PC-3 (cell line): ENCODE measurements around the gene ZNF438. TPM values are rescaled to one million over a fixed set of nuclear protein-coding genes. Genes with fewer than 3 reads are reported as not detected.

Experiments
- ATAC-seq: fragments of 200-7000 bp; cut with Tn5 transposase; 2 replicates; pipeline ENCODE4 v1.9.1; 2020; ENCODE audit warnings: mild to moderate bottlenecking, moderate library complexity
- BruUV-seq: library from RNA; stranded (reverse); fragments of 400-500 nt; replicated peaks from 2 replicates; lab custom pipeline; 2021; lab: Mats Ljungman, UMichigan
- CTCF ChIA-PET: fragments of 300-600 bp; sonication (Branson Sonifier 250); formaldehyde crosslinking; loops from one replicate; lab custom pipeline; 2022; ENCODE audit warnings: antibody characterized with exemption; lab: Charles Lee
- POLR2A ChIA-PET: fragments of 300-600 bp; sonication (Branson Sonifier 250); formaldehyde crosslinking; loops from one replicate; lab custom pipeline; 2022; ENCODE audit warnings: antibody characterized with exemption; ENCODE audit not compliant: unreplicated experiment; lab: Charles Lee
- DNase-seq: peaks from one replicate; pipeline ENCODE4 v3.0.0-alpha.2; 2015
- H2AFZ ChIP-seq: fragments of 300-600 bp; sonication (generic); 2 replicates; pipeline ENCODE4 v1.6.0; 2016; ENCODE audit warnings: antibody characterized with exemption, low read length
- H3F3A ChIP-seq: fragments of 300-600 bp; sonication (generic); one replicate; pipeline ENCODE4 v1.6.0; 2017; ENCODE audit warnings: antibody characterized with exemption, low read length, control low read depth, mild to moderate bottlenecking; ENCODE audit not compliant: unreplicated experiment
- H3K27ac ChIP-seq: fragments of 300-600 bp; sonication (generic); 2 replicates; pipeline ENCODE4 v1.5.1; 2016; ENCODE audit warnings: mild to moderate bottlenecking, low read length
- H3K27me3 ChIP-seq: fragments of 300-600 bp; sonication (generic); 2 replicates; pipeline ENCODE4 v1.6.1; 2016; ENCODE audit warnings: low read length, mixed read lengths
- H3K36me3 ChIP-seq: fragments of 300-600 bp; sonication (generic); 2 replicates; pipeline ENCODE4 v1.6.1; 2016; ENCODE audit warnings: low read depth, mixed run types, low read length, mixed read lengths
- H3K4me1 ChIP-seq: fragments of 300-600 bp; sonication (generic); 2 replicates; pipeline ENCODE4 v1.5.1; 2016; ENCODE audit warnings: low read length; ENCODE audit not compliant: insufficient read depth
- H3K4me2 ChIP-seq: fragments of 300-600 bp; sonication (generic); 2 replicates; pipeline ENCODE4 v1.6.0; 2016; ENCODE audit warnings: low read length
- H3K4me3 ChIP-seq: fragments of 300-600 bp; sonication (generic); 2 replicates; pipeline ENCODE4 v1.5.1; 2016; ENCODE audit warnings: mild to moderate bottlenecking, low read length, mixed read lengths
- H3K79me2 ChIP-seq: fragments of 300-600 bp; sonication (generic); 2 replicates; pipeline ENCODE4 v1.6.1; 2017; ENCODE audit warnings: low read length, mixed read lengths
- H3K9ac ChIP-seq: fragments of 300-600 bp; sonication (generic); 2 replicates; pipeline ENCODE4 v1.6.0; 2016; ENCODE audit warnings: mild to moderate bottlenecking, low read length
- H3K9me2 ChIP-seq: fragments of 300-600 bp; sonication (generic); replicated peaks from 2 replicates; pipeline ENCODE4 v1.6.1; 2016; ENCODE audit warnings: mixed run types, low read length, mixed read lengths
- H3K9me3 ChIP-seq: fragments of 300-600 bp; sonication (generic); 2 replicates; pipeline ENCODE4 v1.6.1; 2016; ENCODE audit warnings: low read length, mixed read lengths
- H4K20me1 ChIP-seq: fragments of 300-600 bp; sonication (generic); 2 replicates; pipeline ENCODE4 v1.6.1; 2016; ENCODE audit warnings: low read length, mixed read lengths
- CTCF ChIP-seq: fragments of 300-600 bp; sonication (generic); conservative IDR thresholded peaks from 2 replicates; pipeline ENCODE4 v1.5.1; 2017; ENCODE audit warnings: antibody characterized with exemption, low read depth, mild to moderate bottlenecking, low read length
- EZH2 ChIP-seq: fragments of 300-600 bp; sonication (generic); IDR thresholded peaks from one replicate; pipeline ENCODE4 v1.6.1; 2017; ENCODE audit warnings: antibody characterized with exemption, mild to moderate bottlenecking, low read length; ENCODE audit not compliant: unreplicated experiment
- EZH2phosphoT487 ChIP-seq: fragments of 300-600 bp; sonication (generic); IDR thresholded peaks from 2 replicates; pipeline ENCODE4 v1.6.1; 2018; ENCODE audit warnings: mild to moderate bottlenecking, antibody characterized with exemption, low read length, borderline replicate concordance
- intact Hi-C: fragments of 100-400 bp; cut with micrococcal nuclease; formaldehyde crosslinking; loops from 2 replicates; pipeline ENCODE4 v1.9.0; 2023
- total RNA-seq: library from RNA; depleted of rRNA; stranded (reverse); fragments of >200 nt; gene quantifications from 2 replicates; pipeline ENCODE4 v1.2.3, GENCODE V29; 2014

ZNF438 gene
- total RNA-seq, 1 experiment from 2014 or later = 0.98 TPM

GRCh38 chr10:31034098-31034909, 2.6 kb upstream of the ZNF438 start:
- Histone ChIP-seq H4K20me1 (no peaks in the 10 kb centered on the region), H3K9me3 (no peaks in the 10 kb centered on the region), H3K79me2 (0 out of 2 replicates have a peak, but pooled peaks cover 3% of the 10 kb centered on the region), H2AFZ (0 out of 2 replicates have a peak overlapping the region, but pooled peaks have one; percentile 22), H3F3A (no peaks in the 10 kb centered on the region), H3K9ac (no peak overlapping the region), H3K4me1 (peaks cover 28% of the 10 kb centered on the region), H3K36me3 (no peaks in the 10 kb centered on the region), H3K4me2 (peak overlapping the region; percentile 55), H3K27me3 (no peaks in the 10 kb centered on the region), H3K4me3 (no peak overlapping the region), H3K9me2 (no peaks in the 10 kb centered on the region), H3K27ac (no peak overlapping the region)
- TF ChIP-seq EZH2phosphoT487 = no peak
- TF ChIP-seq EZH2 = no peak
- ATAC-seq = no peak
- CTCF ChIA-PET = interaction anchor here (0.6 kb wide), 1 partner anchor 251 kb away, joined by 3 read pairs; no protein-coding TSS in a partner anchor
- DNase-seq = peak; percentile 77
- POLR2A ChIA-PET = no interaction called here
- intact Hi-C loops = loop anchor here (5.0 to 10.0 kb wide), 3 partner anchors 252 to 360 kb away; no protein-coding TSS in a partner anchor
- BruUV-seq = no TSS peak

- CTCF ChIA-PET = no interaction called here
- Histone ChIP-seq H3K27ac (no peak overlapping the region), H3K4me2 (peak overlapping the region; percentile 96)
Observed at GRCh38 chr10:31033147-31033546, 1.5 kb upstream of the ZNF438 start.

More at GRCh38 chr10:31033147-31033546, 1.5 kb upstream of the ZNF438 start:
- BruUV-seq = no TSS peak
- Histone ChIP-seq H3K9me3 (no peaks in the 10 kb centered on the region), H3K9me2 (no peaks in the 10 kb centered on the region), H3K4me3 (peak overlapping the region; percentile 72), H3K27me3 (no peaks in the 10 kb centered on the region), H3F3A (no peaks in the 10 kb centered on the region), H2AFZ (peak overlapping the region; percentile 93), H4K20me1 (no peaks in the 10 kb centered on the region), H3K4me1 (peaks cover 28% of the 10 kb centered on the region), H3K79me2 (0 out of 2 replicates have a peak, but pooled peaks cover 3% of the 10 kb centered on the region), H3K36me3 (no peaks in the 10 kb centered on the region), H3K9ac (peak overlapping the region; percentile 95)
- intact Hi-C loops = loop anchor here (1.0 to 10.0 kb wide), 5 partner anchors 101 to 362 kb away; partner anchors contain the start of gene ZEB1
- DNase-seq (no peak), ATAC-seq (no peak)
- POLR2A ChIA-PET = no interaction called here
- TF ChIP-seq EZH2 = no peak
- no peak for TF ChIP-seq EZH2phosphoT487
- no peak for TF ChIP-seq CTCF
